DMS 273 (cell line): ENCODE results near the gene TCL1B.
"Not testable (repeated sequence)": the region's sequence is repeated elsewhere in the genome, so short reads cannot be mapped to it uniquely, and the experiment has no call there.

Source experiments
- DNase-seq: peaks from one replicate; lab custom pipeline; 2025; ENCODE audit not compliant: unreplicated experiment; lab: John Stamatoyannopoulos, UW

TCL1B gene

DNA sequence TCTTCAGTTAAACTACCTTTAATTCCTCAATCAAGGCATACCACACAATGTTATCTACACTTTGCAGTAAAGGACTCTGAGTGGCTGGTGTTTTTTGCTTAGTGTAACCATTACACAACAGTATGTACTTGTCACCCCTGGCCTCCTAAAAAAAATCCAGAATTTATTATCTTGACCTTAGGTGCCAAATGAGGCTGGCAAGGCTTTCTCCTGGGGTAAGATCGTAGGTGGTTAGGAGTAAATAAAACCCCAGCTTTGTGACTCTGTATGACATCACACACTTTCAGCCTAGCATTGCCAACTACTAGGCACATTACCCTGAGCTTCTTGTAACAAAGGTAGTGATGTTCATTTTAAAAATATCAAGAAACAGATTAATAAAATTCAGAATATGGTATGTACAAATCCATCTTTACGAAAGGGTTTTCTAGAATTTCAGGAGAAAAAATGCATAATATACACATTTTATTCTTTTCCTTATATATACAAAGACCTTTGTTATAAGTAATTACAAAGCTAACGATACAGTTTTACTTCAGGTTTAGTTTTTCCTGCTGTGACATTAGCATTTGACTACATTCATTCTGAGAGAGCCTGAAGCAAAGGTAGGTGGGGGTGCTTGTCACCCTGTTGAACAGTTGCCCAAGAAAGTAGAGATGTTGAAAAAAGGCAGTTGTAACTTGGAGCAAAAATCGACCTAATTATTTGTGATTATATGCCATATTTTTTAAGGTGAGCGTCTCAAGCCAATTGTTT, 14.2 kb downstream of the TCL1B start:
- no peak for DNase-seq

DNA sequence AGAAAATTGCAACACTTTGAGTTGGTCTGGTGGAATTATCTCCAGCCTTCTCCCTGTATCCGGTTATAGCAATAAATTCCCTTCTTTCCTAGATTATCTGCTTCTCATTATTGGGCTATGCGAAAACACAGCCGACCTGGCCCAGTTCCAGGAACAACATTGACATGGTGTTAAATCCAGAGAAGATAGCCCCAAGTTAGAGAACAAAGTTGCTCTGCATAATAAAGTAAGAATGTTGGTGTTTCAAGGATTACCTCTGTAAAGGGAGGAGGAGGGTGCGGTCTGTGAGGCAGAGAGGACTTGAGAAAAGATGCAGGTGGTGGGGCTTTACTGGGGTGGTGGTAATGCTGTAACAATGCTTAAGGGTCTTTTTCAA, 15.6 kb downstream of the TCL1B start:
- no peak for DNase-seq

DNA sequence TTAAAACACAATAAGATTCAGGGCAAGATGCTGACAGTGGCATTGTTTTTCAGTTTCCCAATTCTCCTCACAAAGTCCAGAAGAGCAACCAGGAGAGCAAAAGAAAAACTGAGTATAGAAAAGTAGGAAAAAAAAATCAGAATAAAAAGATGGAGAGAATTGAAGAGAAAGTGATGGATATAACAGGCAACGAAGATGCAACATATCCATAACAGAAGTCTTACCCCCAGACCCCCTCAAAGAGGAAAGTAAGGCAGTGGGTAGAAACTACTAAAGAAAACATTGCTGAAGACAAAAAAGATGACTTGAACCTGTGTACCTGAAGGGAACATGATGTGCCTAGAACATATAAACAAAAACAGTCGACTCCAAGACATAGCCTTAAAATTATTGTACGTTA, 17.1 kb downstream of the TCL1B start:
- no peak for DNase-seq

DNA sequence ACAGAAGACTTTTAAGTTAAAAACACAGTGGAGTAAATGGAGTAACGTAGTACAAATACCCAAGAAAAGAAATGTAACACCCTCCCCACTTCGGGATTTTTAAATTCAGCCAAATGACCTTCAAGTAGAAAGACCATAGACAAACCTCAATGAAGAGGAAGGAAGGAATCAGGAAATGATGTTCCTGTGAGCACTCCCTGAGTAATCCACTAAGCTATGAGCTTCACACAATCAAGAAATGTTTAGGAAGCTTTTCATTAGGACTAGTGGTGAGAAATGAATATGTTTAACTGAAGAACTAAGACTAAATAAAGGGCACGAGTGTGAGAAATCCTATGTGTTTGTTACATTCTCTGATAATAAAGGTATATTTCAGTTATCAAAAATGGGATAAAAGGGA, 17.6 kb downstream of the TCL1B start:
- no peak for DNase-seq

DNA sequence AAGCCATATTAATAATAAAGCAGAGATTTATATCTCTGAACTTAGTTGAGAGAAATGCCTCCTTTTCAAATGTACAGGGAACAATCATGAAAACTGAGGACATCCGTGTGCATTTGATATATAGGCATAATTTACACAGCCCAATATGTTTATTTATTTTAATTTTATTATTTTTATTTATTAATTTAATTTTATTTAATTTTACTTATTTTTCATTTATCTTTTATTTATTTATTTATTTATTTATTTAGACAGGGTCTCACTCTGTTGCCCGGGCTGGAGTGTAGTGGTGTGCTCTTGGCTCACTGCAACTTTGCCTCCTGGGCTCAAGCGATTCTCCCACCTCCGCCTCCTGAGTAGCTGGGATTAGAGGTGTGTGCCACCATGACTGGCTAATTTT, 19.3 kb downstream of the TCL1B start:
- no peak for DNase-seq

DNA sequence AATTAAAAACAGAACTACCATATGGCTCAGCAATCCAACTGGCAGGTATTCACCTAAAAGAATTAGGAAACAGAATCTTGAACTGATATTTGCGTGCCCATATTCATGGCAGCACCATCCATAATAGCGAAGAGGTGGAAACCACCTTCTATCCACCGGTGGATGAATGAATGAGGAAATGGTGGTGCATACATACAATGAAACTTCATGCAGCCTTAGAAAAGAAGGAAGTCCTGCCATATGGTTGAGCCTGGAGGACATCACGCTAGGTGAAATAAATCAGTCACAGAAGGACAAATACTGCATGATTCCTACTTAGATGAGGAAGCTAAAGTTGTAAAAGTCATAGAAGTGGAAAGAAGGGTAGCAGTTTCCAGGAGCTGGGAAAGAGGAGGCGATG, 21.1 kb downstream of the TCL1B start:
- no peak for DNase-seq

DNA sequence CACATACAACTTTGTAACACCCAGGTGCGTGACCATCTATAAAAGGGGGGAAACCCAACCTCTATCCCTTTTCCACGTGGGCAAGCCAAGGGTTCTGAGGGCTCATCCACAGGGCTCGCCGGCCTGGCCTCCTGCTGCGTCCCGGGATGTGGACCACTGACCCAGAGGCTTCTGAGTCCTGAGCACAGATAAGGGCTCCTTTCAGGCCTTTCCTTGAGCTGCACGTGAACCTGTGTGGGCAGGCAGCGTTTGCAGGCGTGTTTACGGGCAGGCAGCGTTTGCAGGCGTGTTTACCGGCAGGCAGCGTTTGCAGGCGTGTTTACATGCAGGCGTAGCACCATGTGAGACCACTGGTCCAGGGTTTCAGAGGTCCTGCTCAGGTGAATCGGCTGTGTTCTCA, 23.9 kb downstream of the TCL1B start:
- no peak for DNase-seq

DNA sequence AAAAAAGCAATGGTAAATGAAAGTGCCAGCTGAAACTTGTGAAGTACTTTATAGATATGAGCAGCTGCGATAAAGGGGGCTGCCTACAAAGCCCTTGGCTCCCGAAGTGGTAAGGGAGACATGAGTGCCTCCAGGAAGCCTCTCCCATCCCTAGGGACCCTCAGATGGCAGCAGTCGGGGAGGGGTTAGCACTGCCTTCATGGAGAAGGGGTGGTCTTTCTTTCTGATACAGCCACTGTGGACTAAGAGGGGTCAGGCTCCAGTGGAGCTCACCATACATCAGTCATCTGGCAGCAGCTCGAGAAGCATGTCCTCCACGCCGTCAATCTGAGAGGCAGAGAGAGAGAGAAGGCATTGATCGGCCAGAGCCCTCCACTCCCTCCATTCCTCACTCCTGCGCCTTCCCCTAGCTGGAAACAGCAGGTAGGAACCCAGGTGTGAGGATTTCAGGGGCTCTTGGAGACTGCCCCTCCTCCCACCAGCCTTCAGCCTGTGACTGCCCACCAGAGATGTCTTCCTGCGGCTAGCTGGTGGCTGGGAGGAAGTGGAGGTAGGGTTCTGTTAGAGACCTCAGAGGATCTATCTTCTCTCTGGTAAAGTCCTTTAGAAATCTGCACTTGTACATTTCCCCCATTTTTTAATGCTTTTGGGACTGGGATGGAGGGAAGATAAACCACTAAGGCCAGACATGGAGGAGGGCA, 25.4 kb downstream of the TCL1B start:
- no peak for DNase-seq

DNA sequence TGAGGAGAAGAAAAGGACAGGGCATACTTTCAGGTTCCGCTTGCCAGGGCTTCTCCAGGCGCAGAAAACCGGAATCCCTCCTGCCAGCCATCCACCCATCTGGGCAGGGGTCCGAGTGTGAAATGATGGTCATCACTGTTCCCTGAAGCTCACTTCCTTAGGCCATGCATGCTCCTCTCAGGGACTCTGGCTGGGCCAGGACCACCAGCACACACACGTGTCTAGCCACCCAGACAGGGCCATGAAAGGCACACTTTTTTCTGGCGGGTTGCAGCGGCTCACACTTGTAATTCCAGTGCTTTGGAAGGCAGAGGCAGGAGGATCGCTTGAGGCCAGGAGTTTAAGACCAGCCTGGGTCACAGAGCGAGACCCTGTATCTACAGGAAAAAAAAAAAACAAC, 26.2 kb downstream of the TCL1B start:
- DNase-seq = no peak

DNA sequence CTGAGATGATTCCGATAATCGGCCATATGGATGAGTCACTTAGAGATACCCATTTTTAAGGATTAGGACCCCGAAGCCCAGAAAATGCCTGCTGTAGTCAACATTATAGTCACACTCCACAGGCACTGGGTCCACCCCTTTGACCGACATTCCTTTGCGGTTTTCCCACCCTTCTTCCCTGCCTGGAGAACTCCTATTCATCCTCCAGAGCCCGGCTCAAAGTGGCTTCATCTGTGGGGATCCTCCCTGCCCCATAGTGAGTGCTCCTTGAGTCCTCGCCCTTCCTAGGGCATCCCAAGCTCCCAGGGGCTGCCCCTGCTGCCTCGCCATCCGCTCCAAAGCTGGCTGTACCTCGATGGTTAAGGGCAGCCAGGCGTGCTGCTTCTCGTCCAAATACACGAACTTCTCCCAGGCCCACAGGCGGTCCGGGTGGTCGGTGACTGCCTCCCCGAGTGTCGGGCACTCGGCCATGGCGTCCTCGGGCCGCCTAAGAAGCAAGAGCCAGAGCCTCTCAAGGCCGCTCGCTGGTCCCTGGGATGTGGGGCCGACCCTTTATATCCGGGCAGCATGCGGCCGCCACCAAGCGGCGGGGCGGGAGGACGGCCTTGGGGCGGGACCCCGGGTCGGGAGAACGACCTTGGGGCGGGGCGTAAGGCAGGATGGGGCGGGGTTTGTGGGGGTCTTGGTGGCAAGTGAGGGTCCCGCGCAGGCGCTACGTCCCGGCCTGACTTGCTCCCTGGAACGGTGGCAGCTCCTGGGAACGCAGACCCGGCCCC, 27.6 kb downstream of the TCL1B start, which contains the start of gene TCL1A:
TSS of gene TCL1A (minus strand) at position 530 of the 776 bp plus-strand sequence. CDS start at position 471, 59 bp downstream.
- no peak for DNase-seq

DNA sequence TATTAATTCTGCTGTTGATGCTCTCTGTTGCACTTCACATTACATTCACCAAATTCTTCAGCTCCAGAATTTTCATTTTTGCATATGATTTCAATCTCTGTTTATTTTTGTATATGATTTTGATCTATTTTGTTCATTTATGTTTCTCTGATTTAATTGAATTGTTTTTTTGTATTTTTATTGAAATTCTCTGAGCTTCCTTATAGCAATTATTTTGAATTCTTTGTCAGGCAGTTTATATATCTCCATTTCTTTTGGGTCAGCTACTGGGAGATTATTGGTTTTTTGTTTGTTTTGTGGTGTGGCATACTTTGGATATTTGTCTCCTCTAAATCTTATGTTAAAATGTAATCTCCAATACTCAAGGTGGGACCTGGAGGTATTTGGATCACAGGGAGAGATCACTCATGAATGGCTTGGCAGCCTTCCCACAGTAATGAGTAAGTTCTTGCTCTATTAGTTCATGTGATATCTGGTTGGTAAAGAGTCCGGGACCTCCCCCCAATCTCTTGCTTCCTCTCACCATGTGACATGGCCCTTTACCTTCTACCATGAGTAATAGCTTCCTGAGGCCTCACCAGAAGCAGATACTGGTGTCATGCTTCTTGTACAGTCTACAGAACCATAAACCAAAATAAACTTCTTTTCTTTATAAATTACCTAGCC, 36.4 kb downstream of the TCL1B start:
- no peak for DNase-seq

DNA sequence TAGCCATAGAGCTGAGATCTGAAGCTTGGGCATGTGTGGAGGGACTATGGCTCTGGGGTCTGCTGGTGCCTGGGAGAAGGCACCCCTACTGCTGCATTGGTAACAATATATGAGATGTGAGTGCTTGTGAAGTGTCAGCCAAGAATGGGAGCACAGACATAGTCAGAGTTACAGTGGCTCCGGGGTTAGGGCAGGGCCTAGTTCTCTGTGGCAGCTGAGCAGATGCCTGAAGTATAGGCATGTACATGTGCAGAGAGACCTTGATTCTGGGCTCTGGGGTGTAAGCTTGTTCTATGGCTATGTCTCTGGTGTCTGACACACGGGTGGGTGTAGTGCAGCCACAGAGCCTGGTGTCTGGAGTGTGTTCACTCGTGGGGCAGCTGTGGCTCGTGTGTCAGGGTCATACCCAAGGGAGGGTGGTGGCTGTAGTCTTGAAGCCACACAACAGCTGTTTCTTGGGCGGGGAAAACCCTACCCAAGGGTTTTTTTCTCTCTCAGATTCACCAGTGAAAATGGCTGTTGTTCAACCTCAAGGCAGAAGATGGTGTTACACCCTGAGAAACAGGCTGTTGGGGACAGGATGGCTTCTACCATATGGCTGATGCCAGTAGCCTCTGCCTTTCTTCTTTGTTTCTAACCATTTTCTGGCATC, 39.6 kb downstream of the TCL1B start:
- DNase-seq = no peak

DNA sequence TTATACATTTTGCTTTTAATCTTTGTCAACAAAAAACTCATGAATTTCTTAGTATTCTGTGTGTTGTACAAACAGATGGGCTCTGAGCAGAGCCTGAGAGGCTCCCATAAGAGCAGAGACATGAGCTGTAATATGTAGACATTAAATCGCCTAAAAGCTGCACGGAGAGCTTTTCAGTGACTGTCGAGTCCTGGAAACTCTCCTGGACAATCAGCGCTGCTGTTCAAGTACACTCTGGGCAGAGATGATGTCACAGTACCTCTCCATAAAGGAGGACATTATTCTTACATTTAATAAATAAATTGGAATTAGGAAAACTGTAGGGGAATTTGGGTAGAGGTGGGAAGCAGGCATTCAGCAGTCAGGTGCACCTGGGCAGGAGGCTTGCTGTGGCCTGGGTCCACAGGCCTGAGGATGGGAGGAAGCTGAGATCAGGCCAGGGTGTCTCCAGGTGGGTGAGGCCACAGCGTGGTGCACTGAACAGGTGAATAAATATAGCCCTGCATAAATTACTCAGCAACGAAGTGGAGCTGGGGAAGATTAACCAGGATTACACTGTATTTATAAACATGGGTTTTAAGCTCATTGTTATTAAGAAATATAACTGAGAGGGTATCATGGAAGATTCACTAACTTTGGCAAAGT, 41.0 kb downstream of the TCL1B start:
- no peak for DNase-seq

DNA sequence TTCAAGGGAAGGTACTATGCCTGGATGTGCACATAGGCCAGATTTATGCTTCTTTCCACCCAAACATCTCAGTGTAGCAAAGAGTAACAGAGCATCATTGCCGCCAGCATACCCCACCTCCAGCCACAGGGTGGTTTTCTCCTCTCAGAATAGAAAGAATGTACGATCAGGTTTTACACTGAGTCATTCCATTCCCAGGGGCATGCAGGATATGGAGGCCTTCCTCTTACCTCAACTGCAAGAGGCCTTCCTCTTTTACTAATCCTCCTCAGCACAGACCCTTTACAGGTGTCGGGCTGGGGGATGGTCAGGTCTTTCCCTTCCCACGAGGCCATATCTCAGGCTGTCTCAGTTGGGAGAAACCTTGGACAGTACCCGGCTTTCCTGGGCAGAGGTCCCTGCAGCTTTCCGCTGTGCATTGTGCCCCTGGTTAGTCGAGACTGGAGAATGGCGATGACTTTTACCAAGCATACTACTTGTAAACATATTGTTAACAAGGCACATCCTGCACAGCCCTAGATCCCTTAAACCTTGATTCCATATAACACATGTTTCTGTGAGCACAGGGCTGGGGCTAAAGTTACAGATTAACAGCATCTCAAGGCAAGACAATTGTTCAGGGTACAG, 43.3 kb downstream of the TCL1B start:
- DNase-seq = not testable (repeated sequence)

DNA sequence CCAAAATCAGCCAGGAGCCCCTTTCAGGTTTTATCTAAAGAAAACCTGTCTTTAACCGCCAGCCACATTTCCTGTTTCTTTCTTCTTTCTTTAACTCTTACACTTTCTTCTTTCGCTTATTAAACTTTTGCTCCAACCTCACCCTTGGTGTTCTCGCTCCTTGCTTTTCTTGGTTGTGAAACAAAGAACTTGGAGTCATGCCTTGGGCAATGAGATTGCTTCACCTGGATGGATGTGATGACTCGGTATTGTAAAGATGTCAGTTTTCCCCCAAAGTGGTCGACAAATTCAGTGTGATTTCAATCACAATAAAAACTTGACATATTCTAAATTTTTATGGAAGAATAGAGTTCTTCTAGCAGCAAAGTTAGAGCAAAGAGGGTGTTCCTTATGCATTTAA, 43.9 kb downstream of the TCL1B start:
- DNase-seq = no peak

DNA sequence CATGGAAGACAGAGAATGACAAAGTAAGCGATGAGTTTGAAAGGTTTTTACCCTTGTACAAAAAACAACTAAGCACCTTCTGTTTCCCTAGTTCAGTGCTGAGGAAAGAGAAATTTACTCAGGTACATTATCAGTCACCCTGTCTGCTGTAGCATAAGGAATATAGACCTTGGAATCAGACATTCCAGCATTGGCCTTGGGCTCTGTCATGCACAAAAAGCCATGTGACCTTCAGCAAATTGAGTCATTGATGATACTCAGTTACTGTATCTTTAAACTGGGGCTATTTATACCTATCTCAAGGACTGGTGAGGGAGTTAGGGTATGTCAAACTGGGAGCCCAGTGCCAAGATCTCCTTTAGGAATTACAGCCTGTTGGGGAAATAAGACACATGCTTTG, 47.0 kb downstream of the TCL1B start:
- DNase-seq = no peak

DNA sequence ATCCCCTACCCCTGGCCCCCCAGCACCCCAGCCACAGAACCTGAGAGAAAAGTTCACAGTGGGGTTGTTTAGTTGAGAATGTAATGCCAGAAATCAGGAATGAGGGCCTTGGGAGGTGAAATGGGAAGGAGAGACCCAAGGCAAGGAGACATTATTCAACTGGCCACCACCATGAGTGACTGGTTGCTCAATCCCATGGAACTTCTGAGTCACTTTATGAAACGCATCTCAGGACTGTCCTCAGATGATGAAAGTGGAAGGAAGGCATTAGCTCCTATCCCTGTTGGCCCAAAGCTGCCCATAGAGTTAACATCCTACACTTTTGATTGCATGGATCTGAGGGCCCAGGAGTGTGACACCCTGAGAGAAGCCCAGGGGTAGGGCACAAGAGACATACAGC, 53.1 kb downstream of the TCL1B start:
- DNase-seq = no peak

DNA sequence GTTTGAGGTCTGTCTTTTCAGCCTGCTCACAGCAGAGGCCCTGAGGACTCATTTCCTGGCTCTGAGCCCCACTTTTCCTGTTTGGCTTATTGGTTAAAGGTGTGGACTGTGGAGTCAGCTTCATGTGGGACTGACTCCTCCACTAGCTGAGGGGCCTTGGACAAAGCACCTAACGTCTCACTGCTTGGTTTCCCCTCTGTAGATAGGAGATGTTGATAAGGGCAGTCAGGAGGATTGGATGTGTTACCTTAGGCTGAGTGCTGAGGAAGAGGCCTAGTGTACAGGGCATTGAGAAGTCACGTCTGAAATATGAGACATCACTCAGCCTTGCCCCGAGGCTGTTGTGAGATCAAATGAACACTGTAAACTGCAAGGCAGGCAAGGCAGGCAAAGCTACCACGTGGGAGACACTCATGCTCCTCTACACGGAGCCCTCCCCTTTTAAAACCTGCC, 54.8 kb downstream of the TCL1B start:
- DNase-seq = no peak

DNA sequence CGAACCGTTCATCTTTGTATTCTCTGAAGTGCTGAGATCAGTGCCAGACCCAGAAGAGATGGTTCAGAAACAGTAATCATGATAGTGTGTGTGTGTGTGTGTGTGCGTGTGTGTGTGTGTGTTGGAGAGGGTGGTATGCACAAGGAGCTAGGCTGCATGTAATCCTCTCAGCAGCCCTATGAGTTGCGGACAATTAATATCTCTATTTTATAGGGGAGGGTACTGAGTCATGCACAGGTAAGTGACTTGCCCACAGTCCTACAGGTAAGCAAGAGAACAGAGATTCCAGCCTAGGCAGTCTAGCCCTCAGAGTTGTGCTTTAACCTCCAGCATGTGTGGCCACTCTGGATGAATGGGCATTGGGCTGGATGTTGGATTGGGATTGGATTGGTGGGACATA, 55.6 kb downstream of the TCL1B start:
- DNase-seq = no peak
